ENCODE data around the gene ESRRB.

DNA sequence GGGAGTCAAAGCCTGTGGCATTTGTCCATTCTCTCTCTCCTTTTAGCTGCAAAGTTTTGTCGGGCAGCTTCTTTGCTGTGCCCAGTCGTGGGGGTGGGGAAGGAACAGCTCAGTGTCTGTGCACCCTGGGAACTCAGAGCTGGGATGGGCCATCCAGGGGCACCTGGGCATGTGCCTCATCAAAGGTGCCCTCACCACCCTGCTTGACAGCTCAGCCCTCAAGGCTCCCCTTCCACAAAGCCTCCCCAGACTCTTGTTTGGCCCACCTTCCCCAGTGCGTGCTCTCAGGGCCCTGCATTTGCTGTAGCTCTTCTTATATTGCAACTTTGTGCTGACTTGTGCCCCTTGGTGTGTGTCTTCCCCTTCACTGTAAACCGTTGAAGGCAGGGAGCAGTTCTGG is 112.6 kb downstream of the ESRRB start:
- TF ChIP-seq, protein P1, sequence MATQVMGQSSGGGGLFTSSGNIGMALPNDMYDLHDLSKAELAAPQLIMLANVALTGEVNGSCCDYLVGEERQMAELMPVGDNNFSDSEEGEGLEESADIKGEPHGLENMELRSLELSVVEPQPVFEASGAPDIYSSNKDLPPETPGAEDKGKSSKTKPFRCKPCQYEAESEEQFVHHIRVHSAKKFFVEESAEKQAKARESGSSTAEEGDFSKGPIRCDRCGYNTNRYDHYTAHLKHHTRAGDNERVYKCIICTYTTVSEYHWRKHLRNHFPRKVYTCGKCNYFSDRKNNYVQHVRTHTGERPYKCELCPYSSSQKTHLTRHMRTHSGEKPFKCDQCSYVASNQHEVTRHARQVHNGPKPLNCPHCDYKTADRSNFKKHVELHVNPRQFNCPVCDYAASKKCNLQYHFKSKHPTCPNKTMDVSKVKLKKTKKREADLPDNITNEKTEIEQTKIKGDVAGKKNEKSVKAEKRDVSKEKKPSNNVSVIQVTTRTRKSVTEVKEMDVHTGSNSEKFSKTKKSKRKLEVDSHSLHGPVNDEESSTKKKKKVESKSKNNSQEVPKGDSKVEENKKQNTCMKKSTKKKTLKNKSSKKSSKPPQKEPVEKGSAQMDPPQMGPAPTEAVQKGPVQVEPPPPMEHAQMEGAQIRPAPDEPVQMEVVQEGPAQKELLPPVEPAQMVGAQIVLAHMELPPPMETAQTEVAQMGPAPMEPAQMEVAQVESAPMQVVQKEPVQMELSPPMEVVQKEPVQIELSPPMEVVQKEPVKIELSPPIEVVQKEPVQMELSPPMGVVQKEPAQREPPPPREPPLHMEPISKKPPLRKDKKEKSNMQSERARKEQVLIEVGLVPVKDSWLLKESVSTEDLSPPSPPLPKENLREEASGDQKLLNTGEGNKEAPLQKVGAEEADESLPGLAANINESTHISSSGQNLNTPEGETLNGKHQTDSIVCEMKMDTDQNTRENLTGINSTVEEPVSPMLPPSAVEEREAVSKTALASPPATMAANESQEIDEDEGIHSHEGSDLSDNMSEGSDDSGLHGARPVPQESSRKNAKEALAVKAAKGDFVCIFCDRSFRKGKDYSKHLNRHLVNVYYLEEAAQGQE (IDR thresholded peaks at IDR 0.05; ENCODE audit: low read depth): no peak
- TF ChIP-seq, protein P2, sequence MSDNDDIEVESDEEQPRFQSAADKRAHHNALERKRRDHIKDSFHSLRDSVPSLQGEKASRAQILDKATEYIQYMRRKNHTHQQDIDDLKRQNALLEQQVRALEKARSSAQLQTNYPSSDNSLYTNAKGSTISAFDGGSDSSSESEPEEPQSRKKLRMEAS (IDR thresholded peaks at IDR 0.05): no peak
- TF ChIP-seq, protein P3, sequence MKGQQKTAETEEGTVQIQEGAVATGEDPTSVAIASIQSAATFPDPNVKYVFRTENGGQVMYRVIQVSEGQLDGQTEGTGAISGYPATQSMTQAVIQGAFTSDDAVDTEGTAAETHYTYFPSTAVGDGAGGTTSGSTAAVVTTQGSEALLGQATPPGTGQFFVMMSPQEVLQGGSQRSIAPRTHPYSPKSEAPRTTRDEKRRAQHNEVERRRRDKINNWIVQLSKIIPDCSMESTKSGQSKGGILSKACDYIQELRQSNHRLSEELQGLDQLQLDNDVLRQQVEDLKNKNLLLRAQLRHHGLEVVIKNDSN (IDR thresholded peaks at IDR 0.05): no peak
- TF ChIP-seq RAD21 (IDR thresholded peaks at IDR 0.05; ENCODE audit: low read depth) (no peak), EGR1 (IDR thresholded peaks at IDR 0.05) (no peak), NFIC (IDR thresholded peaks at IDR 0.05) (no peak)
